MM.1S (cell line): Measurements from ENCODE around the gene DHRSX.
"Not testable (repeated sequence)": the region's sequence is repeated elsewhere in the genome, so short reads cannot be mapped to it uniquely, and the experiment has no call there.

ENCODE experiments used
- DNase-seq: peaks from one replicate; pipeline ENCODE4 v3.0.0-alpha.2; 2015
- H2AFZ ChIP-seq: fragments of 300-600 bp; sonication (generic); 2 replicates; pipeline ENCODE4 v1.6.0; 2016; ENCODE audit warnings: antibody characterized with exemption, low read length
- H3F3A ChIP-seq: fragments of 300-600 bp; sonication (generic); 2 replicates; pipeline ENCODE4 v1.6.1; 2016; ENCODE audit warnings: mild to moderate bottlenecking, antibody characterized with exemption, low read length, moderate library complexity, mixed read lengths; ENCODE audit not compliant: insufficient read depth
- H3K27ac ChIP-seq: fragments of 300-600 bp; sonication (generic); 2 replicates; pipeline ENCODE4 v1.5.1; 2016; ENCODE audit warnings: mild to moderate bottlenecking, low read length
- H3K27me3 ChIP-seq: fragments of 300-600 bp; sonication (generic); replicated peaks from 2 replicates; pipeline ENCODE4 v1.6.0; 2016; ENCODE audit warnings: low read length; ENCODE audit not compliant: insufficient read depth
- H3K36me3 ChIP-seq: fragments of 300-600 bp; sonication (generic); replicated peaks from 2 replicates; pipeline ENCODE4 v1.6.1; 2016; ENCODE audit warnings: mild to moderate bottlenecking, low read length, mixed read lengths; ENCODE audit not compliant: insufficient read depth
- H3K4me1 ChIP-seq: fragments of 300-600 bp; sonication (generic); 2 replicates; pipeline ENCODE4 v1.6.1; 2016; ENCODE audit warnings: low read length, mixed read lengths
- H3K4me2 ChIP-seq: fragments of 300-600 bp; sonication (generic); 2 replicates; pipeline ENCODE4 v1.6.0; 2016; ENCODE audit warnings: low read depth, low read length
- H3K4me3 ChIP-seq: fragments of 300-600 bp; sonication (generic); 2 replicates; pipeline ENCODE4 v1.5.1; 2016; ENCODE audit warnings: low read length, mixed read lengths
- H3K79me2 ChIP-seq: fragments of 300-600 bp; sonication (generic); 2 replicates; pipeline ENCODE4 v1.6.1; 2016; ENCODE audit warnings: mixed run types, low read length, mixed read lengths
- H3K9ac ChIP-seq: fragments of 300-600 bp; sonication (generic); 2 replicates; pipeline ENCODE4 v1.6.1; 2016; ENCODE audit warnings: low read length, mixed read lengths
- H3K9me2 ChIP-seq: fragments of 300-600 bp; sonication (generic); replicated peaks from 2 replicates; pipeline ENCODE4 v1.6.1; 2016; ENCODE audit warnings: mild to moderate bottlenecking, low read length, mixed read lengths; ENCODE audit not compliant: insufficient read depth
- H3K9me3 ChIP-seq: fragments of 300-600 bp; sonication (generic); replicated peaks from 2 replicates; pipeline ENCODE4 v1.6.1; 2016; ENCODE audit warnings: mild to moderate bottlenecking, low read length, mixed read lengths; ENCODE audit not compliant: insufficient read depth
- H4K20me1 ChIP-seq: fragments of 300-600 bp; sonication (generic); 2 replicates; pipeline ENCODE4 v1.6.1; 2016; ENCODE audit warnings: mild to moderate bottlenecking, low read length, moderate library complexity, mixed read lengths; ENCODE audit not compliant: insufficient read depth
- CTCF ChIP-seq: fragments of 300-600 bp; sonication (generic); IDR thresholded peaks from 2 replicates; pipeline ENCODE4 v1.5.1; 2016; ENCODE audit warnings: antibody characterized with exemption, low read length, mixed read lengths
- EZH2 ChIP-seq: fragments of 300-600 bp; sonication (generic); optimal IDR thresholded peaks from 2 replicates; pipeline ENCODE3; 2017; ENCODE audit warnings: low read depth, mild to moderate bottlenecking, antibody characterized with exemption, low read length, mixed read lengths
- EZH2phosphoT487 ChIP-seq: fragments of 300-600 bp; sonication (generic); IDR thresholded peaks from 2 replicates; pipeline ENCODE4 v1.6.1; 2018; ENCODE audit warnings: antibody characterized with exemption, low read length

The DHRSX gene

DNA sequence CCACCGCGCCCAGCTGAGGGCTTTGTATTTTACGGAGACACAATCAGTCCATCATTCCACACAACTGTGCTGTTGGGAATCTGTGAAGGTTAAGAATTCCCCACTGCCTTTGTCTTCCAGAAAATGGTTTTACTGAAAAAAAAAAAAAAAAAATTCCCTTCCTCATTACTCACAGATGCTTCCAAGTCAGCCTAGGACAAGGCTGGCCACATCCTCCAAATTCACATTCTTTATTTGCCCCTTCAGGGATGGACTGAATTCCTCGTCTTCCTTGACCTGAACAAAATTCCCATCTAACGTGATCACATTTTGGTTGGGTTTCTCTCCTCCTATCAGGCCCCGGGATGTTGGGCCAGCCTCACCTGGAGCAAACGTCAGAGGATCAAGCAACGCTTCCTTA is 130.3 kb downstream of the DHRSX start:
- TF ChIP-seq CTCF, result no peak
- TF ChIP-seq EZH2, result no peak
- TF ChIP-seq EZH2phosphoT487, result no peak

GRCh38 chrX:2369206-2369605 is 131.6 kb downstream of the DHRSX start:
- TF ChIP-seq CTCF (no peak), EZH2 (no peak), EZH2phosphoT487 (no peak)
- no peak overlapping the region for H3K4me2 ChIP-seq
- H3K9ac ChIP-seq, result no peak overlapping the region

More for the DNA sequence above, 130.3 kb downstream of the DHRSX start:
- Histone ChIP-seq H3K9me2 (no peaks in the 10 kb centered on the region), H3K27me3 (no peaks in the 10 kb centered on the region), H2AFZ (no peak overlapping the region), H3K4me1 (no peaks in the 10 kb centered on the region), H4K20me1 (no peaks in the 10 kb centered on the region), H3K9ac (no peak overlapping the region), H3K36me3 (no peaks in the 10 kb centered on the region), H3K27ac (no peak overlapping the region), H3K9me3 (no peaks in the 10 kb centered on the region), H3K4me2 (no peak overlapping the region), H3K4me3 (no peak overlapping the region), H3F3A (no peaks in the 10 kb centered on the region), H3K79me2 (no peaks in the 10 kb centered on the region)
- DNase-seq, result no peak

GRCh38 chrX:2360731-2361130 is 140.0 kb downstream of the DHRSX start:
- H2AFZ ChIP-seq, result no peak overlapping the region
- TF ChIP-seq EZH2, result no peak
- H3K4me2 ChIP-seq, result no peak overlapping the region
- H3K4me1 ChIP-seq, result no peaks in the 10 kb centered on the region
- no peaks in the 10 kb centered on the region for H3K27me3 ChIP-seq
- H3K4me3 ChIP-seq, result no peak overlapping the region
- no peak for DNase-seq
- H3K36me3 ChIP-seq, result no peaks in the 10 kb centered on the region
- H3K9me2 ChIP-seq, result no peaks in the 10 kb centered on the region
- H3K27ac ChIP-seq, result no peak overlapping the region
- no peak overlapping the region for H3K9ac ChIP-seq
- no peaks in the 10 kb centered on the region for H3F3A ChIP-seq
- H4K20me1 ChIP-seq, result no peaks in the 10 kb centered on the region
- no peaks in the 10 kb centered on the region for H3K9me3 ChIP-seq
- H3K79me2 ChIP-seq, result no peaks in the 10 kb centered on the region

More at GRCh38 chrX:2369206-2369605, 131.6 kb downstream of the DHRSX start:
- Histone ChIP-seq H3K4me3 (no peak overlapping the region), H3K27ac (no peak overlapping the region), H3K36me3 (no peaks in the 10 kb centered on the region), H3K4me1 (no peaks in the 10 kb centered on the region), H3K79me2 (no peaks in the 10 kb centered on the region), H3K27me3 (no peaks in the 10 kb centered on the region), H2AFZ (no peak overlapping the region), H4K20me1 (no peaks in the 10 kb centered on the region), H3K9me3 (no peaks in the 10 kb centered on the region), H3F3A (no peaks in the 10 kb centered on the region), H3K9me2 (no peaks in the 10 kb centered on the region)
- no peak for DNase-seq

GRCh38 chrX:2359522-2359921 is 141.3 kb downstream of the DHRSX start:
- H3K9me2 ChIP-seq, H3K79me2 ChIP-seq: not testable (repeated sequence)

More at GRCh38 chrX:2359522-2359921, 141.3 kb downstream of the DHRSX start:
- H3K27ac ChIP-seq, H3K36me3 ChIP-seq, H3F3A ChIP-seq, H3K9me3 ChIP-seq, H3K9ac ChIP-seq, H2AFZ ChIP-seq, H3K4me3 ChIP-seq, H3K4me1 ChIP-seq, H3K27me3 ChIP-seq, DNase-seq, H4K20me1 ChIP-seq, H3K4me2 ChIP-seq: not testable (repeated sequence)
